ENCODE results near the gene PAX9.

Gene PAX9

GRCh38 chr14:36660736-36661505 is 739 bp upstream of the PAX9 start:
- Mint-ChIP-seq H3K4me3 (peak overlapping the region; percentile 67), H3K4me1 (ENCODE audit: low read depth) (peaks cover 64% of the 10 kb centered on the region), H3K36me3 (peaks cover 3% of the 10 kb centered on the region), H3K27me3 (peaks cover 62% of the 10 kb centered on the region), H3K9me3 (ENCODE audit: low read depth) (no peaks in the 10 kb centered on the region), H3K27ac (peak overlapping the region; percentile 17)

- peaks cover 56% of the 10 kb centered on the region for H3K27me3 Mint-ChIP-seq
- H3K9me3 Mint-ChIP-seq (ENCODE audit: low read depth), result no peaks in the 10 kb centered on the region
- H3K27ac Mint-ChIP-seq, result no peak overlapping the region
- H3K4me3 Mint-ChIP-seq, result peak overlapping the region; percentile 64
- H3K4me1 Mint-ChIP-seq (ENCODE audit: low read depth), result peaks cover 55% of the 10 kb centered on the region
- peaks cover 3% of the 10 kb centered on the region for H3K36me3 Mint-ChIP-seq
Measured at GRCh38 chr14:36662258-36662542, 540 bp downstream of the PAX9 start.

GRCh38 chr14:36662543-36663403 is 1.1 kb downstream of the PAX9 start:
- Mint-ChIP-seq H3K27ac (no peak overlapping the region), H3K36me3 (peaks cover 3% of the 10 kb centered on the region), H3K4me3 (peak overlapping the region; percentile 64), H3K27me3 (peaks cover 58% of the 10 kb centered on the region), H3K4me1 (ENCODE audit: low read depth) (peaks cover 55% of the 10 kb centered on the region), H3K9me3 (ENCODE audit: low read depth) (peaks cover 3% of the 10 kb centered on the region)

GRCh38 chr14:36663404-36664321 is 2.0 kb downstream of the PAX9 start:
- peaks cover 61% of the 10 kb centered on the region for H3K27me3 Mint-ChIP-seq
- H3K27ac Mint-ChIP-seq, result no peak overlapping the region
- H3K9me3 Mint-ChIP-seq (ENCODE audit: low read depth), result peaks cover 5% of the 10 kb centered on the region

GRCh38 chr14:36664322-36665193 is 2.9 kb downstream of the PAX9 start:
- Mint-ChIP-seq H3K9me3 (ENCODE audit: low read depth) (peaks cover 5% of the 10 kb centered on the region), H3K4me1 (ENCODE audit: low read depth) (peaks cover 48% of the 10 kb centered on the region), H3K27ac (no peak overlapping the region), H3K4me3 (peak overlapping the region; percentile 60), H3K36me3 (peaks cover 3% of the 10 kb centered on the region), H3K27me3 (peaks cover 55% of the 10 kb centered on the region)

More at GRCh38 chr14:36663404-36664321, 2.0 kb downstream of the PAX9 start:
- peaks cover 3% of the 10 kb centered on the region for H3K36me3 Mint-ChIP-seq
- H3K4me1 Mint-ChIP-seq (ENCODE audit: low read depth), result peaks cover 54% of the 10 kb centered on the region
- H3K4me3 Mint-ChIP-seq, result peak overlapping the region; percentile 60

- peaks cover 3% of the 10 kb centered on the region for H3K36me3 Mint-ChIP-seq
- H3K27ac Mint-ChIP-seq, result no peak overlapping the region
- peaks cover 5% of the 10 kb centered on the region for H3K9me3 Mint-ChIP-seq (ENCODE audit: low read depth)
- peaks cover 46% of the 10 kb centered on the region for H3K4me1 Mint-ChIP-seq (ENCODE audit: low read depth)
- no peak overlapping the region for H3K4me3 Mint-ChIP-seq
- peaks cover 46% of the 10 kb centered on the region for H3K27me3 Mint-ChIP-seq
Measured at GRCh38 chr14:36665887-36666415, 4.3 kb downstream of the PAX9 start.

GRCh38 chr14:36666416-36667206 is 5.0 kb downstream of the PAX9 start:
- Mint-ChIP-seq H3K9me3 (ENCODE audit: low read depth) (peaks cover 5% of the 10 kb centered on the region), H3K36me3 (no peaks in the 10 kb centered on the region), H3K27ac (no peak overlapping the region), H3K4me1 (ENCODE audit: low read depth) (peaks cover 43% of the 10 kb centered on the region), H3K27me3 (peaks cover 45% of the 10 kb centered on the region), H3K4me3 (no peak overlapping the region)

- Mint-ChIP-seq H3K27ac (no peak overlapping the region), H3K4me3 (no peak overlapping the region), H3K4me1 (ENCODE audit: low read depth) (peaks cover 35% of the 10 kb centered on the region), H3K36me3 (no peaks in the 10 kb centered on the region), H3K27me3 (peaks cover 38% of the 10 kb centered on the region), H3K9me3 (ENCODE audit: low read depth) (peaks cover 5% of the 10 kb centered on the region)
Measured at GRCh38 chr14:36667679-36668078, 6.0 kb downstream of the PAX9 start.

- H3K4me1 Mint-ChIP-seq (ENCODE audit: low read depth), result peaks cover 5% of the 10 kb centered on the region
- H3K9me3 Mint-ChIP-seq (ENCODE audit: low read depth), result peaks cover 5% of the 10 kb centered on the region
- no peak overlapping the region for H3K27ac Mint-ChIP-seq
- H3K27me3 Mint-ChIP-seq, result peaks cover 24% of the 10 kb centered on the region
- no peaks in the 10 kb centered on the region for H3K36me3 Mint-ChIP-seq
- H3K4me3 Mint-ChIP-seq, result no peak overlapping the region
Measured at GRCh38 chr14:36671149-36671548, 9.5 kb downstream of the PAX9 start.

- Mint-ChIP-seq H3K4me1 (ENCODE audit: low read depth) (peaks cover 4% of the 10 kb centered on the region), H3K27ac (no peak overlapping the region)
Measured at GRCh38 chr14:36672095-36672494, 10.4 kb downstream of the PAX9 start.

GRCh38 chr14:36674659-36675058 is 13.0 kb downstream of the PAX9 start:
- H3K27ac Mint-ChIP-seq, result no peak overlapping the region
- no peaks in the 10 kb centered on the region for H3K36me3 Mint-ChIP-seq
- no peaks in the 10 kb centered on the region for H3K4me1 Mint-ChIP-seq (ENCODE audit: low read depth)
- no peak overlapping the region for H3K4me3 Mint-ChIP-seq
- H3K27me3 Mint-ChIP-seq, result peaks cover 31% of the 10 kb centered on the region
- no peaks in the 10 kb centered on the region for H3K9me3 Mint-ChIP-seq (ENCODE audit: low read depth)

More at GRCh38 chr14:36672095-36672494, 10.4 kb downstream of the PAX9 start:
- H3K4me3 Mint-ChIP-seq, result no peak overlapping the region
- H3K27me3 Mint-ChIP-seq, result peaks cover 26% of the 10 kb centered on the region
- H3K36me3 Mint-ChIP-seq, result no peaks in the 10 kb centered on the region
- H3K9me3 Mint-ChIP-seq (ENCODE audit: low read depth), result peaks cover 5% of the 10 kb centered on the region

- H3K27me3 Mint-ChIP-seq, result peaks cover 31% of the 10 kb centered on the region
- no peaks in the 10 kb centered on the region for H3K9me3 Mint-ChIP-seq (ENCODE audit: low read depth)
- H3K4me3 Mint-ChIP-seq, result no peak overlapping the region
- no peaks in the 10 kb centered on the region for H3K36me3 Mint-ChIP-seq
- H3K4me1 Mint-ChIP-seq (ENCODE audit: low read depth), result no peaks in the 10 kb centered on the region
- no peak overlapping the region for H3K27ac Mint-ChIP-seq
Measured at GRCh38 chr14:36675581-36675980, 13.9 kb downstream of the PAX9 start.

- no peaks in the 10 kb centered on the region for H3K36me3 Mint-ChIP-seq
- no peaks in the 10 kb centered on the region for H3K4me1 Mint-ChIP-seq (ENCODE audit: low read depth)
- H3K9me3 Mint-ChIP-seq (ENCODE audit: low read depth), result no peaks in the 10 kb centered on the region
- no peak overlapping the region for H3K4me3 Mint-ChIP-seq
- peaks cover 28% of the 10 kb centered on the region for H3K27me3 Mint-ChIP-seq
- no peak overlapping the region for H3K27ac Mint-ChIP-seq
Measured at GRCh38 chr14:36676236-36676635, 14.6 kb downstream of the PAX9 start.

Data from activated naive CD8-positive, alpha-beta T cell (primary cell).